H9 (cell line): ENCODE data around the gene SQOR. TPM values are rescaled to one million over a fixed set of nuclear protein-coding genes. Genes with fewer than 3 reads are reported as not detected.

Source experiments
- DNase-seq: peaks from one replicate; pipeline ENCODE4 v3.0.0-alpha.2; 2017
- H2AFZ ChIP-seq: one replicate; pipeline ENCODE4 v1.6.1; 2013; ENCODE audit warnings: mild to moderate bottlenecking, low read length, control low read depth, moderate library complexity
- H2AK5ac ChIP-seq: 2 replicates; pipeline ENCODE4 v1.6.1; 2013; ENCODE audit warnings: low read length, control low read depth, mixed read lengths; ENCODE audit not compliant: insufficient read length
- H2BK120ac ChIP-seq: one replicate; pipeline ENCODE4 v1.6.1; 2013; ENCODE audit warnings: low read depth, mild to moderate bottlenecking, low read length, control low read depth, inconsistent platforms; ENCODE audit not compliant: poor library complexity, severe bottlenecking
- H2BK12ac ChIP-seq: 2 replicates; pipeline ENCODE4 v1.6.1; 2013; ENCODE audit warnings: low read length, control low read depth, mixed read lengths, low read depth; ENCODE audit not compliant: insufficient read length
- H2BK15ac ChIP-seq: 2 replicates; pipeline ENCODE4 v1.6.1; 2013; ENCODE audit warnings: low read depth, low read length, control low read depth
- H2BK20ac ChIP-seq: one replicate; pipeline ENCODE4 v1.6.1; 2013; ENCODE audit warnings: low read depth, mild to moderate bottlenecking, low read length, control low read depth, inconsistent platforms; ENCODE audit not compliant: poor library complexity, severe bottlenecking
- H2BK5ac ChIP-seq: 2 replicates; pipeline ENCODE4 v1.6.1; 2013; ENCODE audit warnings: low read length, control low read depth, mixed read lengths; ENCODE audit not compliant: insufficient read length
- H3K14ac ChIP-seq: 2 replicates; pipeline ENCODE4 v1.6.1; 2013; ENCODE audit warnings: low read length, control low read depth; ENCODE audit not compliant: insufficient read depth
- H3K18ac ChIP-seq: 2 replicates; pipeline ENCODE4 v1.6.1; 2013; ENCODE audit warnings: low read depth, mild to moderate bottlenecking, mixed read lengths, low read length, control low read depth; ENCODE audit not compliant: insufficient read length
- H3K23ac ChIP-seq: 2 replicates; pipeline ENCODE4 v1.6.1; 2013; ENCODE audit warnings: low read length, control low read depth, mixed read lengths, low read depth; ENCODE audit not compliant: insufficient read length
- H3K23me2 ChIP-seq: 2 replicates; pipeline ENCODE4 v1.6.1; 2013; ENCODE audit warnings: low read depth, mild to moderate bottlenecking, mixed read lengths, low read length, control low read depth; ENCODE audit not compliant: insufficient read length, poor library complexity, severe bottlenecking
- H3K27ac ChIP-seq: 2 replicates; pipeline ENCODE4 v1.5.1; 2013; ENCODE audit warnings: low read length, control low read depth, mixed read lengths, low read depth; ENCODE audit not compliant: insufficient read length
- H3K27me3 ChIP-seq: 2 replicates; pipeline ENCODE4 v1.6.1; 2013; ENCODE audit warnings: low read length, control low read depth, inconsistent platforms; ENCODE audit not compliant: insufficient read depth
- H3K4ac ChIP-seq: 2 replicates; pipeline ENCODE4 v1.6.1; 2013; ENCODE audit warnings: low read depth, mild to moderate bottlenecking, control low read depth, inconsistent platforms, low read length, moderate library complexity
- H3K4me1 ChIP-seq: 2 replicates; pipeline ENCODE4 v1.6.1; 2013; ENCODE audit warnings: low read length, control low read depth, inconsistent platforms; ENCODE audit not compliant: insufficient read depth
- H3K4me2 ChIP-seq: 2 replicates; pipeline ENCODE4 v1.6.1; 2013; ENCODE audit warnings: low read length, control low read depth, mixed read lengths; ENCODE audit not compliant: insufficient read length, insufficient read depth
- H3K56ac ChIP-seq: 2 replicates; pipeline ENCODE4 v1.6.1; 2013; ENCODE audit warnings: low read depth, mild to moderate bottlenecking, mixed read lengths, low read length, control low read depth; ENCODE audit not compliant: insufficient read length
- H3K79me1 ChIP-seq: 2 replicates; pipeline ENCODE4 v1.6.1; 2013; ENCODE audit warnings: low read depth, mild to moderate bottlenecking, moderate library complexity, low read length, control low read depth, inconsistent platforms; ENCODE audit not compliant: insufficient read depth, poor library complexity, severe bottlenecking
- H3K79me2 ChIP-seq: 2 replicates; pipeline ENCODE4 v1.6.1; 2013; ENCODE audit warnings: low read length, control low read depth, inconsistent platforms; ENCODE audit not compliant: insufficient read depth
- H3K9ac ChIP-seq: 2 replicates; pipeline ENCODE4 v1.6.1; 2013; ENCODE audit warnings: low read length, control low read depth, mixed read lengths; ENCODE audit not compliant: insufficient read length; ENCODE audit errors: extremely low read depth
- H3K9me3 ChIP-seq: one replicate; pipeline ENCODE4 v1.6.1; 2013; ENCODE audit warnings: low read depth, low read length, inconsistent platforms; ENCODE audit not compliant: control insufficient read depth
- H3T11ph ChIP-seq: one replicate; pipeline ENCODE4 v1.6.1; 2013; ENCODE audit warnings: mild to moderate bottlenecking, low read length, control low read depth, inconsistent platforms
- H4K20me1 ChIP-seq: one replicate; pipeline ENCODE4 v1.6.1; 2013; ENCODE audit not compliant: control insufficient read depth, insufficient read length, insufficient read depth
- H4K5ac ChIP-seq: 2 replicates; pipeline ENCODE4 v1.6.1; 2013; ENCODE audit warnings: low read depth, mild to moderate bottlenecking, mixed read lengths, low read length, control low read depth; ENCODE audit not compliant: insufficient read length
- H4K8ac ChIP-seq: replicated peaks from 2 replicates; pipeline ENCODE4 v1.6.1; 2013; ENCODE audit warnings: low read length, control low read depth, mixed read lengths, low read depth; ENCODE audit not compliant: insufficient read length
- H4K91ac ChIP-seq: 2 replicates; pipeline ENCODE4 v1.6.1; 2013; ENCODE audit warnings: low read depth, mild to moderate bottlenecking, moderate library complexity, mixed read lengths, low read length, control low read depth; ENCODE audit not compliant: insufficient read length
- H3K27ac Mint-ChIP-seq, 3 experiments: 2 replicates in 2 of 3; 3 replicates in 1 of 3; pipeline ENCODE4 v1.8.0; 2020 to 2021; ENCODE audit warnings: mixed read lengths in 3 of 3, mild to moderate bottlenecking in 1 of 3, moderate library complexity in 1 of 3
- H3K27me3 Mint-ChIP-seq: 2 replicates; pipeline ENCODE4 v1.8.0; 2021; ENCODE audit warnings: low read depth, mild to moderate bottlenecking, moderate library complexity, mixed read lengths
- H3K36me3 Mint-ChIP-seq, 3 experiments: 2 replicates in 2 of 3; 3 replicates in 1 of 3; pipeline ENCODE4 v1.8.0; 2020 to 2021; ENCODE audit warnings: low read depth in 3 of 3, mixed read lengths in 3 of 3; ENCODE audit not compliant: insufficient read depth in 1 of 3
- H3K4me1 Mint-ChIP-seq, 2 experiments: 2 replicates each; pipeline ENCODE4 v1.8.0; 2020; ENCODE audit warnings: mixed read lengths in 2 of 2
- H3K4me3 Mint-ChIP-seq, 2 experiments: 2 replicates in 1 of 2; 3 replicates in 1 of 2; pipeline ENCODE4 v1.8.0; 2020 to 2021; ENCODE audit warnings: mild to moderate bottlenecking in 2 of 2, mixed read lengths in 2 of 2, moderate library complexity in 1 of 2
- H3K9me3 Mint-ChIP-seq, 2 experiments: 2 replicates in 1 of 2; 3 replicates in 1 of 2; pipeline ENCODE4 v1.8.0; 2020; ENCODE audit warnings: mild to moderate bottlenecking in 2 of 2, mixed read lengths in 2 of 2, moderate library complexity in 1 of 2
- WGBS: extraction: QIAGEN DNeasy Blood & Tissue Kit; methylation state at CpG from one replicate; pipeline ENCODE4 v1.1.7; 2013; ENCODE audit warnings: missing lambda C conversion rate, low lambda C conversion rate, mixed read lengths; ENCODE audit not compliant: insufficient read length; ENCODE audit errors: extremely low coverage; 5-methylcytosine and 5-hydroxymethylcytosine counted together
- total RNA-seq: library from RNA; stranded (reverse); gene quantifications from 2 replicates; pipeline ENCODE4 v1.2.1, GENCODE V29; 2021
- TF ChIP-seq, protein P1 (sequence below): fragments of 200-600 bp; sonication (generic); conservative IDR thresholded peaks from 3 replicates; pipeline ENCODE4 v1.8.0; 2021; ENCODE audit warnings: antibody characterized with exemption, mild to moderate bottlenecking

Gene SQOR
- total RNA-seq, 1 experiment from 2014 or later = 0.17 TPM

DNA sequence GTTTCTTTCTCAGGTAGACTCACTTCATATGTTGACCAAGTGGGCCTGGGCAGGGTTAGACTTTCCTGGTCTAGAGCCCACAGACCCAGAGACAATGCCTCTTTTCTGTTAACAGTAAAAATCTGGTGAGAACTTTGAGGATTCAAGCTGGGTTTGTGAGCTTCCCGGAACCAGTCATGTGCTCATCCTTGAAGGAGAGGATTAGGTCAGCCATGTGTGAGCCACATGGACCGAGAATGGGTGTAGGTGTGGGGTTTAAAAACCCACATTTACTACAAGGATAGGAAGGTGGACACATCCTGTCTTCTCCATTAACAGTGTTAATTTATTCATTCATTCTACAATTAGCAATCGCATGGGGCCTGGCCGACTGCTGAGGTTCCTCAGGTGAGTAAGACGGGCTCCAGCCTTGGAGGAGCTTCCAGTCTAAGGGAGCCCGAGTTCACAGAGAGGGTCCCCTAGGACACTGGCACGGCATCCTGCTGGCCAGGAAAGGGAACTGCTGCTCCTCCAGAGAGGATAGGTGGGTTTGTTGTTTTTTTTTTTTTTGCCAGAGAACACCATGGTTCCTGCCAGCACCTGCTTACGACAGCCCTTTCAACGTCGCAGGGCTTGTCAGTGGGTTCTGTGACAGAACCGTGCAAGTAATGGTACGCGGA lies 69.0 kb downstream of the SQOR start:
- Histone ChIP-seq H2AFZ (peak overlapping the region; percentile 24), H4K5ac (no peak overlapping the region), H2AK5ac (no peak overlapping the region), H2BK120ac (no peak overlapping the region), H2BK12ac (no peak overlapping the region), H2BK20ac (no peak overlapping the region), H2BK5ac (no peak overlapping the region), H3K27ac (no peak overlapping the region), H2BK15ac (no peak overlapping the region), H3K9ac (no peak overlapping the region), H3K18ac (peak overlapping the region; percentile 25), H3K79me1 (no peaks in the 10 kb centered on the region), H3K27me3 (no peaks in the 10 kb centered on the region; the same call in 1 of the 2 replicates), H3K14ac (no peak overlapping the region), H3K79me2 (no peaks in the 10 kb centered on the region), H4K91ac (no peak overlapping the region), H3T11ph (no peak overlapping the region), H3K9me3 (no peaks in the 10 kb centered on the region), H4K8ac (no peak overlapping the region), H3K23ac (no peak overlapping the region), H3K4ac (no peak overlapping the region), H3K56ac (no peak overlapping the region), H4K20me1 (no peaks in the 10 kb centered on the region), H3K4me1 (no peaks in the 10 kb centered on the region), H3K4me2 (peak overlapping the region; percentile 95), H3K23me2 (peaks cover 5% of the 10 kb centered on the region)
- Mint-ChIP-seq H3K27ac (no peak overlapping the region; a peak in 1 of 7 replicates), H3K36me3 (no peaks in the 10 kb centered on the region; a peak in 2 of 7 replicates), H3K4me1 (peaks cover 8 to 16% of the 10 kb centered on the region in 2 experiments), H3K9me3 (peaks cover 0 to 2% of the 10 kb centered on the region in 2 experiments; a peak in 1 of 5 replicates), H3K27me3 (peaks cover 26% of the 10 kb centered on the region), H3K4me3 (peak overlapping the region; percentile 85 to 89)
- DNase-seq = peak; percentile 73
- TF ChIP-seq, protein P1, sequence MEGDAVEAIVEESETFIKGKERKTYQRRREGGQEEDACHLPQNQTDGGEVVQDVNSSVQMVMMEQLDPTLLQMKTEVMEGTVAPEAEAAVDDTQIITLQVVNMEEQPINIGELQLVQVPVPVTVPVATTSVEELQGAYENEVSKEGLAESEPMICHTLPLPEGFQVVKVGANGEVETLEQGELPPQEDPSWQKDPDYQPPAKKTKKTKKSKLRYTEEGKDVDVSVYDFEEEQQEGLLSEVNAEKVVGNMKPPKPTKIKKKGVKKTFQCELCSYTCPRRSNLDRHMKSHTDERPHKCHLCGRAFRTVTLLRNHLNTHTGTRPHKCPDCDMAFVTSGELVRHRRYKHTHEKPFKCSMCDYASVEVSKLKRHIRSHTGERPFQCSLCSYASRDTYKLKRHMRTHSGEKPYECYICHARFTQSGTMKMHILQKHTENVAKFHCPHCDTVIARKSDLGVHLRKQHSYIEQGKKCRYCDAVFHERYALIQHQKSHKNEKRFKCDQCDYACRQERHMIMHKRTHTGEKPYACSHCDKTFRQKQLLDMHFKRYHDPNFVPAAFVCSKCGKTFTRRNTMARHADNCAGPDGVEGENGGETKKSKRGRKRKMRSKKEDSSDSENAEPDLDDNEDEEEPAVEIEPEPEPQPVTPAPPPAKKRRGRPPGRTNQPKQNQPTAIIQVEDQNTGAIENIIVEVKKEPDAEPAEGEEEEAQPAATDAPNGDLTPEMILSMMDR = peak; percentile 63
- no CpG with 5 or more reads among the region's 13 CpGs for WGBS
